ENCODE data around the gene KLF6. TPM values are rescaled to one million over a fixed set of nuclear protein-coding genes. Genes with fewer than 3 reads are reported as not detected.

Gene KLF6
- total and polyA plus RNA-seq, 2 experiments from 2014 or later: 19.6 to 35.4 TPM

GRCh38 chr10:3770611-3771110 is 14.3 kb downstream of the KLF6 start:
- H3K27ac ChIP-seq (ENCODE audit: low read depth): no peak overlapping the region
- no peaks in the 10 kb centered on the region for H4K20me1 ChIP-seq (replicated peaks; ENCODE audit: insufficient read depth)
- peaks cover 4% of the 10 kb centered on the region; the same call in 1 of the 3 replicates for H3K36me3 Mint-ChIP-seq (ENCODE audit: low read depth)
- DNase-seq (ENCODE audit: low spot score) (no peak), ATAC-seq (no peak)
- no peaks in the 10 kb centered on the region for H3K36me3 ChIP-seq (ENCODE audit: insufficient read depth)
- no peak overlapping the region for H3K4me3 ChIP-seq
- H3F3A ChIP-seq (replicated peaks; ENCODE audit: low read depth): no peaks in the 10 kb centered on the region
- no peak overlapping the region for H2AFZ ChIP-seq
- H3K4me3 Mint-ChIP-seq: no peak overlapping the region
- H3K27ac Mint-ChIP-seq: no peak overlapping the region
- no peak overlapping the region for H3K4me2 ChIP-seq
- no peaks in the 10 kb centered on the region for H3K9me2 ChIP-seq (ENCODE audit: insufficient read depth)
- H3K27me3 ChIP-seq (ENCODE audit: insufficient read depth): no peaks in the 10 kb centered on the region
- H3K4me1 Mint-ChIP-seq: peaks cover 24% of the 10 kb centered on the region
- peaks cover 4% of the 10 kb centered on the region for H3K27me3 Mint-ChIP-seq (ENCODE audit: insufficient read depth, low read depth, poor library complexity)
- H3K4me1 ChIP-seq (ENCODE audit: insufficient read depth): peaks cover 23% of the 10 kb centered on the region
- no peak for TF ChIP-seq ETS1 (IDR thresholded peaks at IDR 0.05)
- TF ChIP-seq POLR2AphosphoS5 (IDR thresholded peaks at IDR 0.05; ENCODE audit: low read depth): no peak
- no peak for TF ChIP-seq ZNF331 (CRISPR knock-in tag; IDR thresholded peaks at IDR 0.05; ENCODE audit: low read depth)
- TF ChIP-seq STAT1 (IDR thresholded peaks at IDR 0.05; ENCODE audit: unreplicated experiment): no peak
- TF ChIP-seq ZNF462 (CRISPR knock-in tag; IDR thresholded peaks at IDR 0.05): no peak
- no peak for TF ChIP-seq NANOG (IDR thresholded peaks at IDR 0.05; ENCODE audit: borderline replicate concordance)
- no peak for TF ChIP-seq ZNF114 (CRISPR knock-in tag; IDR thresholded peaks at IDR 0.05)
- TF ChIP-seq REST (IDR thresholded peaks at IDR 0.05; ENCODE audit: unreplicated experiment): no peak
- TF ChIP-seq EZH2 (IDR thresholded peaks at IDR 0.05; ENCODE audit: low read depth, unreplicated experiment): no peak
- TF ChIP-seq JUNB (IDR thresholded peaks at IDR 0.05; ENCODE audit: unreplicated experiment): no peak
- no peak for TF ChIP-seq CTCF (conservative IDR thresholded peaks at IDR 0.05; ENCODE audit: low read depth in 2 of 2)
- no peak for TF ChIP-seq CREB1 (CRISPR knock-in tag; IDR thresholded peaks at IDR 0.05; ENCODE audit: low read depth)
- no peak for TF ChIP-seq EZH2phosphoT487 (IDR thresholded peaks at IDR 0.05; ENCODE audit: unreplicated experiment)
- no peaks in the 10 kb centered on the region; the same call in 2 of the 3 replicates for H3K9me3 Mint-ChIP-seq
- H3K79me2 ChIP-seq (replicated peaks; ENCODE audit: insufficient read depth): no peaks in the 10 kb centered on the region
